Neuronal stem cell (in vitro differentiated cells): Measurements from ENCODE around the gene CHST12.

Experiments used
- DNase-seq: peaks from one replicate; pipeline ENCODE4 v3.0.0-alpha.2; 2013; ENCODE audit warnings: low spot score
- H2AFZ ChIP-seq: one replicate; pipeline ENCODE4 v1.6.1; 2013; ENCODE audit warnings: mild to moderate bottlenecking, low read length, inconsistent platforms
- H2AK5ac ChIP-seq: 2 replicates; pipeline ENCODE4 v1.6.1; 2013; ENCODE audit warnings: low read depth, mild to moderate bottlenecking, inconsistent platforms, low read length, moderate library complexity, mixed read lengths
- H2BK120ac ChIP-seq: 2 replicates; pipeline ENCODE4 v1.6.1; 2013; ENCODE audit warnings: low read depth, mild to moderate bottlenecking, inconsistent platforms, low read length, moderate library complexity, mixed read lengths
- H2BK12ac ChIP-seq: one replicate; pipeline ENCODE4 v1.6.1; 2013; ENCODE audit warnings: low read length, inconsistent platforms
- H2BK15ac ChIP-seq: 2 replicates; pipeline ENCODE4 v1.6.1; 2013; ENCODE audit warnings: mild to moderate bottlenecking, low read length, inconsistent platforms, mixed read lengths
- H2BK5ac ChIP-seq: one replicate; pipeline ENCODE4 v1.6.1; 2013; ENCODE audit warnings: inconsistent platforms, mild to moderate bottlenecking, low read length, moderate library complexity
- H3K14ac ChIP-seq: one replicate; pipeline ENCODE4 v1.6.1; 2013; ENCODE audit warnings: low read length, inconsistent platforms
- H3K18ac ChIP-seq: 2 replicates; pipeline ENCODE4 v1.6.1; 2013; ENCODE audit warnings: low read length, inconsistent platforms
- H3K23ac ChIP-seq: 2 replicates; pipeline ENCODE4 v1.6.1; 2013; ENCODE audit warnings: low read depth, mild to moderate bottlenecking, mixed read lengths, low read length, inconsistent platforms; ENCODE audit not compliant: poor library complexity
- H3K27ac ChIP-seq: replicated peaks from 3 replicates; pipeline ENCODE4 v1.5.1; 2013; ENCODE audit warnings: low read length, inconsistent platforms
- H3K27me3 ChIP-seq, 3 experiments: 2 replicates each; pipeline ENCODE4 v1.6.1; 2013; ENCODE audit warnings: low read length in 3 of 3, mild to moderate bottlenecking in 2 of 3, inconsistent platforms in 1 of 3, low read depth in 1 of 3, mixed read lengths in 1 of 3, moderate library complexity in 1 of 3; ENCODE audit not compliant: control insufficient read depth in 3 of 3, insufficient read depth in 3 of 3
- H3K36me3 ChIP-seq, 2 donors: replicated peaks in 1 of 2; 2 replicates each; pipeline ENCODE4 v1.6.1; 2013; ENCODE audit warnings: low read length in 2 of 2; ENCODE audit not compliant: control insufficient read depth in 2 of 2, insufficient read depth in 2 of 2
- H3K4ac ChIP-seq: 2 replicates; pipeline ENCODE4 v1.6.1; 2013; ENCODE audit warnings: inconsistent platforms, mild to moderate bottlenecking, low read length, moderate library complexity
- H3K4me1 ChIP-seq, 2 donors: 1 replicate in 1 of 2; 2 replicates in 1 of 2; pipeline ENCODE4 v1.6.1; 2013; ENCODE audit warnings: low read length in 2 of 2, low read depth in 1 of 2; ENCODE audit not compliant: control insufficient read depth in 2 of 2, insufficient read depth in 1 of 2
- H3K4me2 ChIP-seq: one replicate; pipeline ENCODE4 v1.6.1; 2013; ENCODE audit warnings: mild to moderate bottlenecking, low read length, inconsistent platforms; ENCODE audit not compliant: insufficient read depth, poor library complexity, severe bottlenecking
- H3K4me3 ChIP-seq, 2 donors: 2 replicates each; pipeline ENCODE4 v1.5.1; 2013; ENCODE audit warnings: low read length in 2 of 2, mild to moderate bottlenecking in 2 of 2, inconsistent platforms in 1 of 2, moderate library complexity in 1 of 2
- H3K79me1 ChIP-seq: one replicate; pipeline ENCODE4 v1.6.1; 2013; ENCODE audit warnings: low read depth, mild to moderate bottlenecking, inconsistent platforms, low read length, moderate library complexity
- H3K9ac ChIP-seq: one replicate; pipeline ENCODE4 v1.6.1; 2013; ENCODE audit warnings: mild to moderate bottlenecking, low read depth, low read length, inconsistent platforms; ENCODE audit not compliant: poor library complexity
- H3K9me3 ChIP-seq, 2 donors: replicated peaks in 1 of 2; 2 replicates each; pipeline versions ENCODE3 to v1.6.1; 2013; ENCODE audit warnings: low read length in 2 of 2, mild to moderate bottlenecking in 2 of 2, inconsistent platforms in 1 of 2, low read depth in 1 of 2, mixed read lengths in 1 of 2, moderate library complexity in 1 of 2; ENCODE audit not compliant: control insufficient read depth in 2 of 2, insufficient read depth in 1 of 2
- H4K8ac ChIP-seq: one replicate; pipeline ENCODE4 v1.6.1; 2013; ENCODE audit warnings: low read depth, mild to moderate bottlenecking, inconsistent platforms, low read length, moderate library complexity
- H4K91ac ChIP-seq: one replicate; pipeline ENCODE4 v1.6.1; 2013; ENCODE audit warnings: low read length, low read depth, mild to moderate bottlenecking, inconsistent platforms; ENCODE audit not compliant: poor library complexity
- WGBS, 2 donors: extraction: QIAGEN DNeasy Blood & Tissue Kit; methylation state at CpG; one replicate each; pipeline ENCODE4 v1.1.7; 2013; ENCODE audit warnings: missing lambda C conversion rate in 2 of 2, mixed read lengths in 1 of 2; ENCODE audit not compliant: insufficient read length in 2 of 2, insufficient replicate concordance in 1 of 2; ENCODE audit errors: extremely low coverage in 2 of 2; 5-methylcytosine and 5-hydroxymethylcytosine counted together

CHST12 gene

GRCh38 chr7:2483494-2483893 is 80.1 kb downstream of the CHST12 start:
- no peak overlapping the region for H4K8ac ChIP-seq
- no peak overlapping the region for H2BK12ac ChIP-seq
- no peak overlapping the region for H3K4me3 ChIP-seq
- H2AFZ ChIP-seq: no peak overlapping the region
- H3K18ac ChIP-seq: peak overlapping the region; percentile 70
- H2AK5ac ChIP-seq: peak overlapping the region; percentile 83
- H4K91ac ChIP-seq: peak overlapping the region; percentile 22
- no peak overlapping the region for H3K4me2 ChIP-seq
- WGBS, 2 donors: no CpG with 5 or more reads among the region's 5 CpGs
- no peak overlapping the region for H3K4ac ChIP-seq
- H2BK120ac ChIP-seq: no peak overlapping the region
- no peaks in the 10 kb centered on the region for H3K79me1 ChIP-seq
- H3K14ac ChIP-seq: no peak overlapping the region
- no peaks in the 10 kb centered on the region for H3K27me3 ChIP-seq
- no peak overlapping the region for H3K27ac ChIP-seq
- H2BK15ac ChIP-seq: peak overlapping the region; percentile 91
- DNase-seq: no peak
- peaks cover 4 to 5% of the 10 kb centered on the region in 2 donors for H3K9me3 ChIP-seq
- no peak overlapping the region for H2BK5ac ChIP-seq
- H3K36me3 ChIP-seq: no peaks in the 10 kb centered on the region
- no peak overlapping the region for H3K23ac ChIP-seq
- H3K4me1 ChIP-seq: peaks cover 8 to 10% of the 10 kb centered on the region in 2 donors
- H3K9ac ChIP-seq: no peak overlapping the region

- Histone ChIP-seq H3K27ac (no peak overlapping the region), H3K14ac (no peak overlapping the region), H3K36me3 (no peaks in the 10 kb centered on the region), H3K4me3 (no peak overlapping the region), H4K8ac (no peak overlapping the region), H3K79me1 (no peaks in the 10 kb centered on the region), H3K4me2 (no peak overlapping the region), H2BK5ac (no peak overlapping the region), H2BK15ac (peak overlapping the region; percentile 98), H2BK12ac (no peak overlapping the region), H3K9me3 (peaks cover 4 to 5% of the 10 kb centered on the region in 2 donors), H4K91ac (no peak overlapping the region), H3K4me1 (peaks cover 11 to 13% of the 10 kb centered on the region in 2 donors), H3K9ac (no peak overlapping the region), H2AK5ac (peak overlapping the region; percentile 88), H2BK120ac (no peak overlapping the region), H2AFZ (no peak overlapping the region), H3K27me3 (no peaks in the 10 kb centered on the region), H3K23ac (no peak overlapping the region), H3K18ac (no peak overlapping the region), H3K4ac (no peak overlapping the region)
- WGBS, 2 donors: 100% methylated on average over 2 of the region's 12 CpGs; no CpG with 5 or more reads in 1 of the 2 donors
- no peak for DNase-seq
Measured at GRCh38 chr7:2484868-2485267, 81.5 kb downstream of the CHST12 start.

- Histone ChIP-seq H2AK5ac (peak overlapping the region; percentile 98), H3K9ac (no peak overlapping the region), H2BK12ac (peak overlapping the region; percentile 84), H3K27me3 (no peaks in the 10 kb centered on the region), H3K18ac (peak overlapping the region; percentile 89), H2BK120ac (peak overlapping the region; percentile 47), H3K36me3 (no peaks in the 10 kb centered on the region), H3K4me3 (no peak overlapping the region), H2BK5ac (peak overlapping the region; percentile 66), H4K8ac (no peak overlapping the region), H3K9me3 (peaks cover 2 to 3% of the 10 kb centered on the region in 2 donors), H3K23ac (no peak overlapping the region), H3K4me2 (no peak overlapping the region), H3K79me1 (no peaks in the 10 kb centered on the region), H2AFZ (no peak overlapping the region), H3K4me1 (peaks cover 9 to 13% of the 10 kb centered on the region in 2 donors), H3K27ac (no peak overlapping the region), H4K91ac (peak overlapping the region; percentile 30), H3K14ac (no peak overlapping the region), H2BK15ac (peak overlapping the region; percentile 98), H3K4ac (peak overlapping the region; percentile 66)
- WGBS, 2 donors: no CpG with 5 or more reads among the region's 14 CpGs
- no peak for DNase-seq
Measured at GRCh38 chr7:2487586-2488271, 84.3 kb downstream of the CHST12 start.

- Histone ChIP-seq H3K27ac (no peak overlapping the region), H3K27me3 (no peaks in the 10 kb centered on the region), H2BK12ac (no peak overlapping the region), H2AFZ (peak overlapping the region; percentile 76), H3K4ac (no peak overlapping the region), H3K9me3 (no peaks in the 10 kb centered on the region), H3K4me1 (peaks cover 12 to 13% of the 10 kb centered on the region in 2 donors), H3K36me3 (no peaks in the 10 kb centered on the region), H3K23ac (no peak overlapping the region), H2BK120ac (peak overlapping the region; percentile 4), H2AK5ac (peak overlapping the region; percentile 98), H3K14ac (no peak overlapping the region), H4K91ac (no peak overlapping the region), H2BK15ac (peak overlapping the region; percentile 98), H3K79me1 (no peaks in the 10 kb centered on the region), H3K18ac (peak overlapping the region; percentile 31), H4K8ac (no peak overlapping the region), H3K9ac (no peak overlapping the region), H3K4me2 (no peak overlapping the region), H2BK5ac (no peak overlapping the region), H3K4me3 (no peak overlapping the region)
- no peak for DNase-seq
- no CpG with 5 or more reads among the region's 8 CpGs for WGBS, 2 donors
Measured at GRCh38 chr7:2488272-2488645, 84.8 kb downstream of the CHST12 start.
